ENCODE results near the gene ZNF366.
"Not testable (repeated sequence)": the region's sequence is repeated elsewhere in the genome, so short reads cannot be mapped to it uniquely, and the experiment has no call there.

Gene ZNF366

DNA sequence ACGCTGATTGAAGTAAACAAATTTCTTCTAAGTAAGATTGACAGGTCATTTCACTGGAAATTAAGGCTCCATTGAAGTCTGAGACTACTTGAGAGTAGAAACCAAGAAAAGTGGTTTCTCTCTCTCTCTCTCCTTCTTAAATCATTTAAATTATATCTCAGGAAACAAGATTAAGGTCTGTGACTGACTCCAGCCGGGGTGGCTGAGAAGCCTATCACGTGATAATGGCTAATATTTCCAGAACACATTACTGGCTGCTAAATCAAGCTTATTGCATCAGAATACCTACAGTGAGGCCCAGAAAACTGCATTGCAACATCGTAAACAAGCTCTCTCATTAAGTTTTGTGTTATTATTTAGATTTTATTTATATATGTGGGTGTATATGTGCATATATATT, 98.6 kb downstream of the ZNF366 start:
- DNase-seq (ENCODE audit: low spot score) (no peak), FAIRE-seq (no peak)

GRCh38 chr5:72408127-72408526, 99.1 kb downstream of the ZNF366 start:
- FAIRE-seq: no peak

DNA sequence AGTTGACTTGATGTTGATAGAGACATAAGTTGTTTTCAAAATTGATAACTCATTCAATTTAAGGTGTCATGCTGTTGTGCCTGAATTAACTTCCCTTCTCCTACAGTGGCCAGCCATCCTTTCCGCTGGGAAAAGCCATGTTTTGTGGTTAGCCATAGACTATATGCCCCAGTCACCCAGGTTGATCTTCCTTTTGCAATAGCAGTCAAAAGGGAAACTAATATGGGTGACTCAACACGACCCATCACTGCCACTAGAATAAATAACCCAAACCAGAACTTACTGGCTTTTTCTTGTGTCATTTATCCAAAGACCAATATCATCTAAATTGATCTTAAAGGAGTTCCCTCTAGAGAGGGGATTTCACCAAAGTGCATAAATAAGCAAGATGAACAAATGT, 99.7 kb downstream of the ZNF366 start:
- no peak for DNase-seq (ENCODE audit: low spot score)
- FAIRE-seq: no peak

More at GRCh38 chr5:72408127-72408526, 99.1 kb downstream of the ZNF366 start:
- no peak for DNase-seq (ENCODE audit: low spot score)

DNA sequence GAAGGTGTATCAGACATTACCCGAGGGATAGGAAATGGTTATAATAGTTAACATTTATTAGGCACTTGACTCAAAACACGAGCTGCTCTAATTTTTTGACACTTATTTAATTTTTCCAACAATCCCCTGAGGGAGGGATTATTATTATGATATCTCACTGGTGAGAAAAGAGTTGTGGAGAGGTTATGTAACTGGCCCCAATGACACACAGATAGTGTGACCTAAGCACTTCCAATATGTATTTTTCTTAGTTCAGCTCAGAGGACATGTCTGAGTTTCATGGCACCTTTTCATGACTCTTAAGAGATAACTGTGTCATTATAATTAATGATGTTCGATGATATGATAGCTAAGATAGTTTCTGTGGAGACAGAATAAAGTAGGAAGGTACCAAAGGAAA, 100.1 kb downstream of the ZNF366 start:
- DNase-seq (ENCODE audit: low spot score) (no peak), FAIRE-seq (no peak)

DNA sequence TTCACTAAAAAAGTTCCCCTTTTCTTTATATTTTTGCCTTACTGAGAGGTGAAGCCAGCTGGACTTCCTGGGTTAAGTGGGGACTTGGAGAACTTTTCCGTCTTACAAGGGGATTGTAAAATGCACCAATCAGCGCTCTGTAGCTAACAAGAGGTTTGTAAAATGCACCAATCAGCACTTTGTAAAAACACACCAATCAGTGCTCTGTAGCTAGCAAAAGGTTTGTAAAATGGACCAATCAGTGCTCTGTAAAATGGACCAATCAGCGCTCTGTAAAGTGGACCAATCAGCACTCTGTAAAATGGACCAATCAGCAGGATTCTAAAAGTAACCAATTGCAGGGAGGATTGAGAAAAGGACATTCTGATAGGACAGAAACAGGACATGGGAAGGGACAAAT, 102.4 kb downstream of the ZNF366 start:
- not testable (repeated sequence) for DNase-seq (ENCODE audit: low spot score); FAIRE-seq

DNA sequence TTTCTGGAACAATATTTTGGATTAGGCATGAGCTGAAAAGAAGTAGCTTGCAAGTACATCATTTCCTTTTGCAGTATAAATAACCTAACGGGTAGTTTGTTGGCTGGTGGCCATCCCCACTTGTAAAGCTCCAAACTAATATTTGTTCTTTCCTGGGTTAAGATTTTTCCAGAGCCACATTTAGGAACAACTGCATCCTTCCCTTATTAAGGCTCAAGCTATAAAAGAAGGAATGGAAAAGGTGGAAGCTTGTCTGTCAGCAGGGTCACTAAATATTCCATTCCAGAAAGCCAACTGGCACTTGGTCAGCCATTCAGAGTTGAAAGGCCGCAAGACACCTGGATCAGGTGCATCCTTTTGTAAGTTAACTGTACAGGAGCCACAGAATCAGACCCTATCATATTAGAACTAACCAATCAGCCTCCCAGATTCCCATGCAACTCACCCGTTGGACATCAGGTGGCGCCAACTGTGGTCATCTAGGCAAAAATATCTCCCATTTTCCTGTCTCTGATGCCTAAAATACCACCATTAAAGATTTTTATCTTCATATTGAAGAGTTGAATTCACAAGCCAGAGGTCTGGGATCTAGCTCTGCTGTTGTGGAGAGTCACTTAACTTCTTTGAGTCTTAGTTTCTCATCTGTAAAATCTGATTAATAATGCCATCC, 104.1 kb downstream of the ZNF366 start:
- no peak for DNase-seq (ENCODE audit: low spot score)
- no peak for FAIRE-seq

DNA sequence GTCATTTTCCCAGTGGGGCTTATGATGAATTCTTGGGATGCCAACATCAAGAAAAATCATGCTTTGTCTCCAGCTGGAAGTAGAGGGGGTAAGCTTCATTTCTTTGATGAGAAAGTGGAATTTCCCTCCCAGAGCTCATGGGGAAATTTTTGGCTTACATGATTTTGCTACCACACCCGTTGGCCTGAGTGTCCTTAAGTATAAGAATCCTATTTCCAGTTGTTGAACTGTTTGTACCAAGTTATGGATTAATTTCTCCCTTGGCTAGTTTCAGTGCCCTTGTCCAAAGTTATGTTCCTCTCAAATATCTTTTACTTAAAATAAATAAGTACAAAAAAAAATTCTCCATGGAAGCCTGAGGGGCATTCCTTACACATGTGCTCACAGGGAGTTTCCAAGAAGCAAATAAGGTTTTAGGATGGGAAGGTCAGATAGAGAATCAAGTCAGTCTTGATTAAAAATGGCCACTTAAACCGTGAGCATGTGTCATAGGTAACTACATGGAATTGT, 104.8 kb downstream of the ZNF366 start:
- FAIRE-seq (no peak), DNase-seq (ENCODE audit: low spot score) (no peak)

- DNase-seq (ENCODE audit: low spot score): no peak
- no peak for FAIRE-seq
These were observed 106.3 kb downstream of the ZNF366 start for GRCh38 chr5:72400950-72401349.

- no peak for DNase-seq (ENCODE audit: low spot score)
- FAIRE-seq: no peak
These were observed 109.4 kb downstream of the ZNF366 start for GRCh38 chr5:72397836-72398235.

DNA sequence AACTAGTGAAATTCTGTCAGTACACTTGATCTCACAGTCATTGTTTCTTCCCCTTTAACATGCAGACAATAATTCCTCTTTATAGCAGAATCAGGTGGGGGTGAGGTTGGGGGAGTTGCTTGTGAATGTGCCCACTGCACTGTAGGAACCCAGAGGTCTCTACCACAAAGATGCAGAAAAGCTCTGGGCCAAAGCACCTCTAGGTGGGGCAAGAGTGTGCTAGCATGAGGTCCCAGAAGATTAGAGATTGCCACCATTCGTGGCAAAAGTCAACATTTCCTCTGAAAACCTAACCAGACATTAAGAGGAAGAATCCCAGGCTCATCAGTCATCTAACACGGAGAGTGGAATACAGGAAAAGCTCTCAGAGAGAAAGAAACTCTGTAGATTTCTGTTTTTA, 112.5 kb downstream of the ZNF366 start:
- DNase-seq (ENCODE audit: low spot score): no peak
- no peak for FAIRE-seq

- no peak for FAIRE-seq
- DNase-seq (ENCODE audit: low spot score): no peak
These were observed 114.2 kb downstream of the ZNF366 start for GRCh38 chr5:72393052-72393451.
